ENCODE results near the gene KLHDC4. TPM values are rescaled to one million over a fixed set of nuclear protein-coding genes. Genes with fewer than 3 reads are reported as not detected.

Gene KLHDC4
- total RNA-seq, 1 experiment from 2014 or later: 50.7 TPM

DNA sequence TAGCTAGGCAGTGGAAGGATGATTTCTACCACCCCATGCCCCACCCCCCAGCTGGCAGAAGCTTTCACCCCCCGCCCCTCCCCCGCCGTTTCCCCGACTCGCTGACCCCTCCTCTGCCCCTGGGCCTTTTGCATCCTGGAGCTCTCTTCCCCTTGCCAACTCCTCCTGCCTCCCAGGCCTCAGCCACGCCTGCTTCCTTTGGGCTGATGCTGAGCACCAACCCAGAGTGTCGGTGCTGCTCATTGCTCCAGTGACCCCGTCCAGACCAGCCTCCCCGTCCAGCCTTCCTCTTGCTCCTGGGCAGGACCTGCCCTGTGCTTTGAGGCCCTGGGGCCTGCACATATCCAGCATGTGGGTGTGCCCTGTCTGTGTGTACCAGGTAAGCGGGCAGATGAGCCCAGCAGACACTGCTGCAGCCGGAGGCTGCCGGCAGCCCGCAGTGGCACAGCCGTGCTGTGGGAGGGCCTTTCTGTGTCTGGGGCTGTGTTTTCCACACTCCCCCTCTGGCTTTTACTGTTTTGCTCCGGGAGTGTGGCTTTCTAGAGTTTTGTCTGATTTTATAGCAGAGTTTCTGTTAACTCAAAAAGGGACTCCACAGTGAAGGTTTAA, 90.6 kb downstream of the KLHDC4 start:
- in situ Hi-C loops (cut with HindIII; ENCODE audit: low pct_unique_long_range_greater_than_20kb, low sequenced_read_pairs) (no loop called here), intact Hi-C loops (cut with micrococcal nuclease; ENCODE audit: unreplicated experiment) (no loop called here)
- H3K36me3 ChIP-seq (ENCODE audit: control insufficient read depth, insufficient read depth, low read length): no peaks in the 10 kb centered on the region
- no peak overlapping the region for H3K27ac ChIP-seq (ENCODE audit: low read length)
- H3K27me3 ChIP-seq (ENCODE audit: control insufficient read depth, insufficient read depth, low read length): no peaks in the 10 kb centered on the region
- no peaks in the 10 kb centered on the region for H3K4me1 ChIP-seq (ENCODE audit: control insufficient read depth, insufficient read depth, low read length)
- no peaks in the 10 kb centered on the region for H3K9me3 ChIP-seq (ENCODE audit: control insufficient read depth, insufficient read depth, low read depth, low read length)
- ChIA-PET POLR2A (no interaction called here), CTCF (no interaction called here)
- no peak for TF ChIP-seq TCF7L2 (IDR thresholded peaks at IDR 0.05; ENCODE audit: low read depth, low read length)
- no peak for TF ChIP-seq POLR2AphosphoS5 (IDR thresholded peaks at IDR 0.05; ENCODE audit: low read depth, low read length)
- TF ChIP-seq REST (IDR thresholded peaks at IDR 0.05; ENCODE audit: insufficient read depth in 1 of 2, low read depth in 2 of 2, low read length in 1 of 2): no peak
- no peak for TF ChIP-seq SIN3A (IDR thresholded peaks at IDR 0.05; ENCODE audit: borderline replicate concordance, insufficient read depth, low read depth, low read length)
- TF ChIP-seq, protein P1, sequence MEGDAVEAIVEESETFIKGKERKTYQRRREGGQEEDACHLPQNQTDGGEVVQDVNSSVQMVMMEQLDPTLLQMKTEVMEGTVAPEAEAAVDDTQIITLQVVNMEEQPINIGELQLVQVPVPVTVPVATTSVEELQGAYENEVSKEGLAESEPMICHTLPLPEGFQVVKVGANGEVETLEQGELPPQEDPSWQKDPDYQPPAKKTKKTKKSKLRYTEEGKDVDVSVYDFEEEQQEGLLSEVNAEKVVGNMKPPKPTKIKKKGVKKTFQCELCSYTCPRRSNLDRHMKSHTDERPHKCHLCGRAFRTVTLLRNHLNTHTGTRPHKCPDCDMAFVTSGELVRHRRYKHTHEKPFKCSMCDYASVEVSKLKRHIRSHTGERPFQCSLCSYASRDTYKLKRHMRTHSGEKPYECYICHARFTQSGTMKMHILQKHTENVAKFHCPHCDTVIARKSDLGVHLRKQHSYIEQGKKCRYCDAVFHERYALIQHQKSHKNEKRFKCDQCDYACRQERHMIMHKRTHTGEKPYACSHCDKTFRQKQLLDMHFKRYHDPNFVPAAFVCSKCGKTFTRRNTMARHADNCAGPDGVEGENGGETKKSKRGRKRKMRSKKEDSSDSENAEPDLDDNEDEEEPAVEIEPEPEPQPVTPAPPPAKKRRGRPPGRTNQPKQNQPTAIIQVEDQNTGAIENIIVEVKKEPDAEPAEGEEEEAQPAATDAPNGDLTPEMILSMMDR (IDR thresholded peaks at IDR 0.05): no peak
- H3K4me3 ChIP-seq (ENCODE audit: low read depth in 2 of 2, low read length in 2 of 2): no peak overlapping the region
- ATAC-seq (peak; percentile 64), DNase-seq (ENCODE audit: low read depth, low spot score) (no peak)
- no TSS peak for BruUV-seq (replicated peaks)

GRCh38 chr16:87674419-87674818, 91.4 kb downstream of the KLHDC4 start:
- Histone ChIP-seq H3K9me3 (ENCODE audit: control insufficient read depth, insufficient read depth, low read depth, low read length) (no peaks in the 10 kb centered on the region), H3K27ac (ENCODE audit: low read length) (no peak overlapping the region), H3K4me3 (ENCODE audit: low read depth in 2 of 2, low read length in 2 of 2) (no peak overlapping the region), H3K27me3 (ENCODE audit: control insufficient read depth, insufficient read depth, low read length) (no peaks in the 10 kb centered on the region), H3K4me1 (ENCODE audit: control insufficient read depth, insufficient read depth, low read length) (no peaks in the 10 kb centered on the region), H3K36me3 (ENCODE audit: control insufficient read depth, insufficient read depth, low read length) (no peaks in the 10 kb centered on the region)
- ATAC-seq (no peak), DNase-seq (ENCODE audit: low read depth, low spot score) (no peak)
- intact Hi-C loops (cut with micrococcal nuclease; ENCODE audit: unreplicated experiment): no loop called here
- no TSS peak for BruUV-seq (replicated peaks)
- CTCF ChIA-PET: interaction anchor here (0.8 kb wide), 1 partner anchor 37 kb away, joined by 4 read pairs; no protein-coding TSS in a partner anchor
- no peak for TF ChIP-seq SIN3A (IDR thresholded peaks at IDR 0.05; ENCODE audit: borderline replicate concordance, insufficient read depth, low read depth, low read length)
- TF ChIP-seq, protein P1 (IDR thresholded peaks at IDR 0.05): no peak
- no peak for TF ChIP-seq POLR2AphosphoS5 (IDR thresholded peaks at IDR 0.05; ENCODE audit: low read depth, low read length)
- TF ChIP-seq TCF7L2 (IDR thresholded peaks at IDR 0.05; ENCODE audit: low read depth, low read length): no peak
- no peak for TF ChIP-seq REST (IDR thresholded peaks at IDR 0.05; ENCODE audit: insufficient read depth in 1 of 2, low read depth in 2 of 2, low read length in 1 of 2)
- POLR2A ChIA-PET: no interaction called here
- in situ Hi-C loops (cut with HindIII; ENCODE audit: low pct_unique_long_range_greater_than_20kb, low sequenced_read_pairs): no loop called here
